Stimulated activated CD8-positive, alpha-beta memory T cell treated with anti-CD3 and anti-CD28 coated beads, Interleukin-4, amount 100 ng/mL, for 48 hours (primary cell): Measurements from ENCODE around the gene DPP9.
"Not testable (repeated sequence)": the region's sequence is repeated elsewhere in the genome, so short reads cannot be mapped to it uniquely, and the experiment has no call there.

ENCODE experiments used
- DNase-seq: peaks from one replicate; pipeline ENCODE4 v3.0.0-alpha.2; 2020

The DPP9 gene

GRCh38 chr19:4723595-4724514 is at the start of gene DPP9:
DPP9 (minus strand) TSS chr19:4723842; CDS start chr19:4719906, 3,936 bp downstream.
- DNase-seq, result peak; percentile 97

- no peak for DNase-seq
Observed at GRCh38 chr19:4773047-4773640, 49.5 kb upstream of the DPP9 start.

- no peak for DNase-seq
Observed at GRCh38 chr19:4772566-4772965, 48.9 kb upstream of the DPP9 start.

- peak; percentile 91 for DNase-seq
Observed at GRCh38 chr19:4768934-4769777, 45.5 kb upstream of the DPP9 start.

- no peak for DNase-seq
Observed at GRCh38 chr19:4764393-4764660, 40.7 kb upstream of the DPP9 start.

- DNase-seq, result no peak
Observed at GRCh38 chr19:4763021-4763420, 39.4 kb upstream of the DPP9 start.

GRCh38 chr19:4760285-4760650 is 36.6 kb upstream of the DPP9 start:
- no peak for DNase-seq

- DNase-seq, result peak; percentile 81
Observed at GRCh38 chr19:4759388-4760284, 36.0 kb upstream of the DPP9 start.

- DNase-seq, result no peak
Observed at GRCh38 chr19:4758659-4759058, 35.0 kb upstream of the DPP9 start.

GRCh38 chr19:4758082-4758481 is 34.4 kb upstream of the DPP9 start:
- DNase-seq, result no peak

GRCh38 chr19:4755459-4755858 is 31.8 kb upstream of the DPP9 start:
- DNase-seq, result no peak

- no peak for DNase-seq
Observed at GRCh38 chr19:4754248-4754647, 30.6 kb upstream of the DPP9 start.

GRCh38 chr19:4749870-4750590 is 26.4 kb upstream of the DPP9 start:
- DNase-seq, result peak; percentile 26

GRCh38 chr19:4748589-4748988 is 24.9 kb upstream of the DPP9 start:
- no peak for DNase-seq

GRCh38 chr19:4748185-4748584 is 24.5 kb upstream of the DPP9 start:
- no peak for DNase-seq

GRCh38 chr19:4745986-4746385 is 22.3 kb upstream of the DPP9 start:
- no peak for DNase-seq

- not testable (repeated sequence) for DNase-seq
Observed at GRCh38 chr19:4745175-4745574, 21.5 kb upstream of the DPP9 start.

GRCh38 chr19:4744451-4745174 is 21.0 kb upstream of the DPP9 start:
- no peak for DNase-seq

- no peak for DNase-seq
Observed at GRCh38 chr19:4742723-4743646, 19.3 kb upstream of the DPP9 start.

- DNase-seq, result no peak
Observed at GRCh38 chr19:4740092-4740491, 16.4 kb upstream of the DPP9 start.
